GM23248 (cell line): ENCODE measurements around the gene ADISSP.

Experiments
- EZH2 ChIP-seq: fragments of 200-600 bp; sonication (generic); IDR thresholded peaks from 2 replicates; pipeline ENCODE4 v1.6.1; 2018; ENCODE audit warnings: antibody characterized with exemption, mild to moderate bottlenecking; ENCODE audit not compliant: insufficient read depth, poor library complexity, severe bottlenecking
- EZH2phosphoT487 ChIP-seq: fragments of 200-600 bp; sonication (generic); IDR thresholded peaks from 2 replicates; pipeline ENCODE4 v1.6.1; 2018; ENCODE audit warnings: antibody characterized with exemption, moderate library complexity, mild to moderate bottlenecking, low read depth; ENCODE audit not compliant: insufficient read depth

- no peak for TF ChIP-seq EZH2
- no peak for TF ChIP-seq EZH2phosphoT487
These were observed 48.3 kb upstream of the ADISSP start for GRCh38 chr20:3815703-3816315.
